GM12878 (cell line): ENCODE results near the gene RLIM. TPM values are rescaled to one million over a fixed set of nuclear protein-coding genes. Genes with fewer than 3 reads are reported as not detected.

ENCODE experiments used
- BCLAF1 ChIP-seq: fragments of 450-650 bp; IDR thresholded peaks from 2 replicates; pipeline ENCODE4 v1.6.1; 2017; ENCODE audit warnings: antibody characterized with exemption, mild to moderate bottlenecking, moderate library complexity
- BHLHE40 ChIP-seq, 2 experiments: fragments of 450-650 bp in 1 of 2; IDR thresholded peaks; 2 replicates each; pipeline ENCODE4 v1.6.1; 2011 to 2017; ENCODE audit warnings: low read depth in 2 of 2, borderline replicate concordance in 1 of 2, improper control_type of control experiment in 1 of 2, low read length in 1 of 2, mild to moderate bottlenecking in 1 of 2
- CBX3 ChIP-seq: fragments of 200-600 bp; sonication (generic); IDR thresholded peaks from 2 replicates; pipeline ENCODE4 v1.6.1; 2016; ENCODE audit warnings: low read depth, borderline replicate concordance
- CTCF ChIP-seq, 3 experiments: IDR thresholded peaks in 2 of 3; conservative IDR thresholded peaks in 1 of 3; 2 replicates each; pipeline ENCODE4 v1.5.1; 2011; ENCODE audit warnings: low read depth in 3 of 3, low read length in 3 of 3, mild to moderate bottlenecking in 3 of 3, control low read depth in 2 of 3, moderate library complexity in 2 of 3, inconsistent platforms in 1 of 3, mixed read lengths in 1 of 3; ENCODE audit not compliant: control insufficient read depth in 2 of 3, insufficient read depth in 1 of 3; ENCODE audit errors: extremely low read depth in 1 of 3
- ESRRA ChIP-seq: IDR thresholded peaks from 2 replicates; pipeline ENCODE4 v1.6.1; 2012; ENCODE audit warnings: mild to moderate bottlenecking, low read length, improper control_type of control experiment
- HSF1 ChIP-seq: fragments of 150-350 bp; IDR thresholded peaks from 2 replicates; pipeline ENCODE4 v1.6.1; 2014; ENCODE audit warnings: mild to moderate bottlenecking, low read depth, low read length
- IKZF1 ChIP-seq: fragments of 450-650 bp; conservative IDR thresholded peaks from 2 replicates; pipeline ENCODE4 v1.6.1; 2017; ENCODE audit warnings: antibody characterized with exemption, mild to moderate bottlenecking
- IRF4 ChIP-seq: IDR thresholded peaks from 2 replicates; pipeline ENCODE4 v1.6.1; 2011; ENCODE audit warnings: low read depth, low read length
- LARP7 ChIP-seq: fragments of 450-650 bp; IDR thresholded peaks from 2 replicates; pipeline ENCODE4 v1.6.1; 2017; ENCODE audit warnings: mild to moderate bottlenecking
- NR2C1 ChIP-seq: fragments of 450-650 bp; IDR thresholded peaks from 2 replicates; pipeline ENCODE4 v1.6.1; 2017; ENCODE audit warnings: antibody characterized with exemption, mild to moderate bottlenecking, moderate library complexity
- RB1 ChIP-seq: fragments of 450-650 bp; formaldehyde crosslinking; IDR thresholded peaks from 2 replicates; pipeline ENCODE4 v1.6.1; 2017; ENCODE audit warnings: mild to moderate bottlenecking, borderline replicate concordance
- SMC3 ChIP-seq: IDR thresholded peaks from 2 replicates; pipeline ENCODE4 v1.6.1; 2011; ENCODE audit warnings: low read length, improper control_type of control experiment, borderline replicate concordance
- SPI1 ChIP-seq: IDR thresholded peaks from 2 replicates; pipeline ENCODE4 v1.6.1; 2011; ENCODE audit warnings: low read depth, mild to moderate bottlenecking, low read length, moderate library complexity, borderline replicate concordance; ENCODE audit not compliant: insufficient read depth
- SREBF1 ChIP-seq: IDR thresholded peaks from 2 replicates; pipeline ENCODE4 v1.6.1; 2012; ENCODE audit warnings: mild to moderate bottlenecking, low read length
- USF2 ChIP-seq: IDR thresholded peaks from 2 replicates; pipeline ENCODE4 v1.6.1; 2011; ENCODE audit warnings: low read depth, low read length, improper control_type of control experiment, borderline replicate concordance
- YY1 ChIP-seq: IDR thresholded peaks from 2 replicates; pipeline ENCODE4 v1.6.1; 2011; ENCODE audit warnings: low read depth, mild to moderate bottlenecking, low read length
- ZNF274 ChIP-seq: IDR thresholded peaks from one replicate; pipeline ENCODE4 v1.8.0; 2011; ENCODE audit not compliant: insufficient read length, insufficient read depth
- ZNF592 ChIP-seq: fragments of 450-650 bp; IDR thresholded peaks from 2 replicates; pipeline ENCODE4 v1.6.1; 2017; ENCODE audit warnings: mild to moderate bottlenecking, moderate library complexity
- polyA plus RNA-seq, 11 experiments: library from polyadenylated mRNA; depleted of rRNA in 4 of 11; unstranded in 6 of 11; stranded (reverse) in 5 of 11; fragments of >200 nt; fragmentation: Nextera tagmentation in 4 of 11; fragmentation: Illumina TruSeq in 1 of 11; extraction: Ambion mirVana in 4 of 11; extraction: Trizol in 1 of 11; gene quantifications; 1 replicate in 1 of 11; 2 replicates in 10 of 11; pipeline versions ENCODE4 v1.2.1 to v1.2.3, GENCODE V29; 2011 to 2016; ENCODE audit warnings: inconsistent platforms in 2 of 11, missing spikeins in 2 of 11, low read depth in 1 of 11
- total RNA-seq, 4 experiments: library from RNA; depleted of rRNA in 3 of 4; stranded (reverse); fragments of >200 nt in 3 of 4; fragmentation: Illumina TruSeq in 1 of 4; extraction: Trizol in 1 of 4; gene quantifications; 2 replicates each; pipeline versions ENCODE4 v1.2.1 to v1.2.3, GENCODE V29; 2013 to 2021

The RLIM gene
- total and polyA plus RNA-seq, 10 of the 15 experiments (the other 5 are each of a cell fraction or from before 2014, with no cell fraction given): 4.0 to 33.9 (median 15.1) TPM

GRCh38 chrX:74550295-74550802, 64.1 kb downstream of the RLIM start (continued):
- no peak for TF ChIP-seq BCLAF1
- 0 out of 2 replicates have a peak, but pooled peaks have one; percentile 56 for TF ChIP-seq LARP7
- TF ChIP-seq HSF1: no peak
- TF ChIP-seq CTCF (IDR thresholded peaks at IDR 0.05 in 2 of 3, conservative IDR thresholded peaks at IDR 0.05 in 1 of 3; ENCODE audit: control insufficient read depth in 2 of 3, extremely low read depth in 1 of 3, insufficient read depth in 1 of 3, low read depth in 3 of 3, low read length in 3 of 3): peak; percentile 97 to 99 (median 98)
- no peak for TF ChIP-seq ZNF274
- TF ChIP-seq SMC3: peak; percentile 96
- no peak for TF ChIP-seq SREBF1
- TF ChIP-seq CBX3: no peak
- peak; percentile 57 for TF ChIP-seq IKZF1
- no peak for TF ChIP-seq USF2
- TF ChIP-seq ESRRA: peak; percentile 40; the same call in 1 of the 2 replicates
- TF ChIP-seq YY1: peak; percentile 84
- TF ChIP-seq BHLHE40 (IDR thresholded peaks at IDR 0.05; ENCODE audit: borderline replicate concordance in 1 of 2, low read depth in 2 of 2, low read length in 1 of 2): peak in 1 of 2 experiments; percentile 21; a peak in 1 of 4 replicates
- peak; percentile 66; the same call in 1 of the 2 replicates for TF ChIP-seq RB1
- peak; percentile 91 for TF ChIP-seq ZNF592
- TF ChIP-seq IRF4: peak; percentile 11; the same call in 1 of the 2 replicates
- TF ChIP-seq NR2C1: 0 out of 2 replicates have a peak, but pooled peaks have one; percentile 13
- TF ChIP-seq SPI1: 0 out of 2 replicates have a peak, but pooled peaks have one; percentile 26
